NOMO-1 treated with DMSO at 0.1 percent for 48 hours (cell line): Measurements from ENCODE around the gene ZNF419.

Experiments
- DNase-seq: peaks from one replicate; lab custom pipeline; 2025; ENCODE audit not compliant: unreplicated experiment; lab: John Stamatoyannopoulos, UW

ZNF419 gene

DNA sequence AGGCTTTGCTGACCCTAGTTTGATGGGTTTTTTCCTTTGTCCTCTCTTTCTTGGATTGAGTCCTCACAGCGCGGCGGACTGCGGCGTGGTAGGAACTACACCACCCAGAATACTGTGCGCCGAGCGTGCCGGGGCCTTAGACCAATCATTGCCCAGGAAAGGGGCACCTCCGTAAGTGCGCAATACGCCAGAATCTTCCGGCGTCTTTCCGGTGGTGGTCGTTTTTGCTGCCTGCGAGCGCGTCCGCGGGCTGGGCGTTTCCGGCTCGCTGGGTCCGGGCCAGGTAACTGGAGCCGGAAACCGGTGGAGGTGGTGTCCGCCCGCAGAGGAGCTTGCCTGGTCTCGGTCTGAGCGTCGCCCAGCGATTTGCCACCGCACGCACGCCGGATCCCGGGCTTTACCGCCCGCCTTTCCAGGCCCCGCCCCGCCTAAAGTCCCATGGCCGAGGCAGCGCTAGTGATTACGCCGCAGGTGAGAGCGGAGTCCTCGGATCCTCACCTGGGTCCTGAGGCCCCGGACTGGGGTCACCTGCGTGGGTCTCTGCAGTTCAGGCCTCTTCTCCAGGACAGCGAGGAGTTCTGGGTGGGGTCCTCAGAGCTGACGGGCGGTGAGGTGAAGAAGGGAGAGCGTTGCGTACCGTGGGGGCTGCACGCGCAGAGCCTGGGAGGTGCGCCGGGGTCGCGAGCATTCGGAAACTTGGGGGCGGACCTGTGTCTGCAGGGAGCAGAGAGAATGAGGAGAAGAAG, 39.8 kb downstream of the ZNF419 start, which contains the start of gene ZNF549:
ZNF549 (plus strand) TSS at position 221 of the 746 bp plus-strand sequence; CDS start at position 439, 218 bp downstream.
- DNase-seq = peak; percentile 65

GRCh38 chr19:57537953-57538547, 50.5 kb downstream of the ZNF419 start:
- DNase-seq = no peak
